NAMALWA (cell line): ENCODE measurements around the gene PRKAG2.

Experiments
- DNase-seq: peaks from one replicate; pipeline ENCODE4 v3.0.0-alpha.2; 2015; ENCODE audit warnings: low spot score

Gene PRKAG2

GRCh38 chr7:151709141-151710038 is 167.5 kb downstream of the PRKAG2 start:
- no peak for DNase-seq

DNA sequence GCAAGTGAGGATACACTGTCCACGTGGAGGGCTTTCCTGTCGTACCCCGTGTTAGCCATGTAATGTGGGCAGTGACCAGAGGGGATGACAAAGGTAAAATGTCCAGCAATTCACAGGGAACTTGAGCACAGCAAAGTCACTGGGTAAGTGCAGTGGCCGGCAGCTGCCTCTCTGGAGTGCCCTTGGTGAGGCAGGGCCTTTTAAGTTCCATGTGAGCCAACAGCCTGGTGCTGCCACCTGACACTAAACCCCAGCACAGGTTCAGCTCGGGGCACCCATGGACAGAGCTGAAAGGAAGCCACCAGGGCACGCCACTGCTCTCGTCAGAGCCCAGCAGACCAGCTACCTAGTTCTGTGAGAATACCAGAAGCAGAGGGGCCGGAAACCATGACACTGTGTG is 168.3 kb downstream of the PRKAG2 start:
- DNase-seq: no peak

DNA sequence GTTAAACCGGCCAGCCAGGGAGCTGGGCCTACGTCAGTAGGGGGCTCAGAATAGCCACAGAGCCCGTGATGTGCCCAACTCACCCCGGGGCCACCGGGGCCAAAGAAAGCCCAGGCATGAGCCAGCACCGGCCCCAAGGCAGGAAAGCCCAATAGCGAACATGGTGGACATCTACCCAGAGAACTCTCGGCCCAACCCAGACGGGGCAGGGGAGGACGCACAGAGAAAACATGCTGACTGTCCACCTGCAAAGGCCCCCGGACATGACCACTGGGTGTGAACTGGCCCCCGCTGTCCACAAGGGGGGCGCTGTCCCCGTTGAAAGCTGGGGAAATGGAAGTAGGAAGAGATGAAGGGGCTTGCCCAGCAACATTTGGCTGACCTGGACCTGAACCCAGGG is 169.2 kb downstream of the PRKAG2 start:
- DNase-seq: no peak

GRCh38 chr7:151707105-151707469 is 169.8 kb downstream of the PRKAG2 start:
- DNase-seq: no peak

DNA sequence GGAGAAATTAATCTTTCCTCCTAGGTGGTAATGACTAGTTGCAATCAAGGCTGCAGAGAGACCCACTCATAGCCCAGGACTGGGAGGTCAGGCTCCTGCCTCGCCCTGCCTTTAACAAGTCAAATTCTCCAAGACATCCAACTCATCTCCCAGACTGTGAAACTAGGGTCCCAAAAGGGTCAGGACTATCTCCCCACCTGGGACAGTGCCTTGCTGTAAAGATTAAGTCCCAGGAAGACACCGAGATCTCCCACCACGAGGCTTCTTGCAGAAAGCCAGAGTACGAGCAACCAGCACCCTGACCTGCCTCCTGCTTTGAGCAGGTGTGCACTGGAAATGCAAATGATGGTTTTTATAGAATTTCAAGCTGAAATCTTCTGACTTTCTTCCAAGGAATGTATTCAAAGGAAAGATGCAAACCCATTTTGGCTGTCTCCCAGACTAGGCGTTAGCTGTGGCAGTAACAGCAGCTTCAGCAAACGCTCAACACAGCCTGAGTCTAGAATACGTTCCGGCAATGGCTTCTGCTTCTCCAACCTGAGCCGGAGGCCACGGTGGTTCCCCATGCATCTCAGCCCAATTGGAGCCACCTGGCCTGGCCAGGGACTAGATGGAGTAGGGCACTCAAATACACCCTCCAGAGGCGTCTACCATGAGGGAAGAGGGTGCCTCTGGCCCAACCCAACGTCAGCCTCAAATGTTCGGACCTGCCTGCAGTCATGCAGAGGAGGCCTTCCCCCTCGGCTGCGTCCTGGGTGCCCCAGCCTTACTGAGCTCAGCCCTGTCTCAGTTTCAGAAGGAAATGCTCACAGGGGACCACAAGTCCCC is 170.4 kb downstream of the PRKAG2 start:
- no peak for DNase-seq

DNA sequence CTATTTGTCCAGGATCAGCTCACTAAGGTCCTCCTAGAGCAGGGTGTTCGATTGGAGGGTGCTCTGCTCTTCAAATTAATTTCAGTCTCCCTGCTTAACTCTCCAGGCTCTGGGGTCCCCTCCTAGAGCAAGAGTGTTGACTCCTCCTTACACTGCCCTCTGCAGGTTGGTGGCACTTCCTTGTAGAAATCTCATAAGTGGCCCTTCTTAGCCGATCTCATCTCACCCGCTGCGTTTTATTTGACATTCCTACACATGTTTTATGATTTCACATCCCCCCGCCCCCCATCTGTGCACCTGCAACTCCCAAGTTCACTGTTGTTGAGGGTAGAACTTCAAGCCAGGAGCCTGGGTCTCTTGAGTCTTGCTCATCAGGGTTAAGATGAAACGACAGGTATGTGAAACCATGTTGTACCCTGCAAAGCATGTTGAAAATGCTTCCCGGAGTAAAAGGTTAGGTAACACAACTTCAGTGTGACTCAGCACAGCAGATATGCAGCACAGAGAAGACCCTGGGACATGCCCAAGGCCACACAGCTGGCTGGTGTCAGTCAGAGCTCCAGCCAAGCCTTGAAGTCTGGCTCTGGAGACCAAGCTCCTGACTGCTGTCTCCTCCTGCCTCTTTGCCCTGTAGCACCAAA is 171.2 kb downstream of the PRKAG2 start:
- DNase-seq: peak; percentile 83

DNA sequence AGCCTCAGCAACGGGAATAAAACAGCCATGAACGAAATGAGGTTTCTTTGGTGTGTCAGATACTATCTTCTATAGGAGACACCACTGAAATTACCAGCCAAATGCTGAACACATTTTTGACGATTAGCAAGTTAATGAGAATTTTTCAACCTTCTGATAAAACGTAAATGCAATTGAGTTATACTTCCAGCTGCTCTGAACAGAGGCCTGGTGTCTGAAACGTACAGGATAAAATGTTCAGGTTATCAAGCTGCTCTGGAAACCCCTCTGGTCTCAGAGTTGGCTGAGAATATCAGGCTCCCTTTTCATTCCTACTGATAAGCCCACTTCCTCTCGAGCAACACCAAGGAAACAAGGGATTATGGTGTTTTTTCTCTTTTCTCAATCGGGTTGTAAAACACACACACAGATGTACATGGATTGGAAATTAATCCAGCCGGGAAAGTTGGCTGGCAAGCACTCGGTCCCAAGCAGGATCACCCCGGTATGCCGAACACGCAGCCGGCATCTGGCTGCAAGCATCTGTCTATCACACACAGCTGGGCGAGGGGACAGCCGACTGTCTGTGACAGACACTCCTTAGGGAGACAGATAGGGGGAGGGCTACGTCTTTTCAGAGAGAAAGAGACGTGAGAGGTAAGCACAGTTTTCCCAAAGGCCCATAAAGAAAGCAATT is 171.8 kb downstream of the PRKAG2 start:
- no peak for DNase-seq

- DNase-seq: peak; percentile 40
Observed at GRCh38 chr7:151704299-151704959, 172.5 kb downstream of the PRKAG2 start.

DNA sequence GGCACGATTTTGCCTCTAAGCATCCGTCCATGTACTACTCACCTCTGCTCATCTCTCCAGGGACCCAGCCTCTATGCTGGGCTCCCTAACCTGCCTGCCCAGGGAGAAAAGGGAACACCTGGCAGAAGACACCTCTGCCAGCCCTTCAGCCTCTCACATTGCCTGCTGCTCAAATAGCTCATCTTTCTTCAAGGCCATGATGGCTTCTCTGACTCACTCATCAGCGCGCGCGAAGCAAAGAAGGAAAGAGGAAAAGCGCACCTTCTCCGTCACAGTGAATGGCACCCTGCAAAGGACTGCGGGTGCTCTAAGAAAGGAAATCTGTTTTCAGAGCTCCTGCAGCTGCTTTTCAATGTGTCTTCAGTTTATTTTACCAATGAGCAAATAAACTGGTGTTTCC is 174.0 kb downstream of the PRKAG2 start:
- no peak for DNase-seq

- DNase-seq: no peak
Observed at GRCh38 chr7:151700586-151701165, 176.2 kb downstream of the PRKAG2 start.

GRCh38 chr7:151699928-151700319 is 177.0 kb downstream of the PRKAG2 start:
- no peak for DNase-seq

- DNase-seq: no peak
Observed at GRCh38 chr7:151699147-151699927, 177.6 kb downstream of the PRKAG2 start.

DNA sequence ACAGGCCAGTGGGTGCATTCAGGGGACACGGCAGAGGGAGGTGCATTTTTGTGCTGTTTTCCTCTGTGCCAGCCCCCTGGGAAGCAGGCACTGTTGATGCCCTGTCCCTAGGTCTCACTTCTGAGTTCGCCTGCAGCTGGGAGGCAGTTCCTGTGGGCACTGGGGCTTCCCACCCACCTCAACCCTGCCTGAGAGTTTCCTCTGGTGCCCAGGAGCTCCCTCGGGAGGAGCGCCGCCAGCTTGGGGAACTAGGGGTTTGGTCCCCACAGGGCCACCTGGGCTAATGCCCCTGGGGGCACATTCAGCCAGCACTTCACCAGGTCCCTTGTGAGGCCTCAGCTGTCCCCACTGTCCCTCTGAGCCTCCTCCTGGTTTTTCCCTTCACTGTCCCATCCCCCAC is 179.0 kb downstream of the PRKAG2 start:
- no peak for DNase-seq

GRCh38 chr7:151697515-151697895 is 179.4 kb downstream of the PRKAG2 start:
- DNase-seq: no peak

- DNase-seq: no peak
Observed at GRCh38 chr7:151696721-151697514, 180.0 kb downstream of the PRKAG2 start.

DNA sequence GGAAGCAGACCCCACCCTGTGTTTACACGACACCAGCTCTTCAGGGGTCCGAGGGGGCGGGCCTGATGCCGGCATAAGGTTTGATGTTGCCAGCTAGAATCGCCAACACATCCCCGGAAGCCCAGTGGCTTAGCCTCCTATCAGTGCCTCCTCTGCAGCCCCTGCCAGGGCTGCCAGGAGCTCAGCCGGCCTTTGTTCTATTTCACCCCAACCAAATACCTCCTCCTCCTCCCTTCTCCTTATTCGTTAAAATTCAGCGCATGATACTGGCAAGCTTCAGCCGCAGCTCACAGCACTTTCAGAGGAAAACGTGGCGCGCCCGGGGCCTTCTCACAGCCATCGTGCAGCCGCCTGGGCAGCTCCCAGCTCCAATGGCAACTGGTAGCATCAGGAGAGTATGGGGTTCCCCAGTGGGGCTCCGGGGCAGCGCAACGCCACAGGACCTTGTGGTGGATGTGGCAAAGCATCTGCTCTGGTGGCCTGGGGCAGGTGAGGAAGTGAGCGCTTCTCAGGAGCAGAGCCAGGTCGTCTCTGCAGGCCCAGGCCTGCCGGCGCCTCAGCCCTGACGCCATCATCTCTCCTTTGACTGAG is 180.9 kb downstream of the PRKAG2 start:
- DNase-seq: no peak

- DNase-seq: no peak
Observed at GRCh38 chr7:151694828-151695580, 181.9 kb downstream of the PRKAG2 start.

- no peak for DNase-seq
Observed at GRCh38 chr7:151694441-151694827, 182.5 kb downstream of the PRKAG2 start.
